Umbilical cord (tissue), 2 donors: ENCODE data around the gene GPR153. TPM values are rescaled to one million over a fixed set of nuclear protein-coding genes. Genes with fewer than 3 reads are reported as not detected.

ENCODE experiments used
- DNase-seq: peaks from one replicate; pipeline ENCODE4 v3.0.0-alpha.2; 2015; ENCODE audit warnings: low spot score
- total RNA-seq: library from RNA; depleted of rRNA; stranded (reverse); fragments of >200 nt; gene quantifications from one replicate; pipeline ENCODE4 v1.2.3, GENCODE V29; 2014; ENCODE audit warnings: low replicate concordance; ENCODE audit not compliant: insufficient read depth

The GPR153 gene
- total RNA-seq, 1 donor from 2014 or later, result 17.6 TPM

DNA sequence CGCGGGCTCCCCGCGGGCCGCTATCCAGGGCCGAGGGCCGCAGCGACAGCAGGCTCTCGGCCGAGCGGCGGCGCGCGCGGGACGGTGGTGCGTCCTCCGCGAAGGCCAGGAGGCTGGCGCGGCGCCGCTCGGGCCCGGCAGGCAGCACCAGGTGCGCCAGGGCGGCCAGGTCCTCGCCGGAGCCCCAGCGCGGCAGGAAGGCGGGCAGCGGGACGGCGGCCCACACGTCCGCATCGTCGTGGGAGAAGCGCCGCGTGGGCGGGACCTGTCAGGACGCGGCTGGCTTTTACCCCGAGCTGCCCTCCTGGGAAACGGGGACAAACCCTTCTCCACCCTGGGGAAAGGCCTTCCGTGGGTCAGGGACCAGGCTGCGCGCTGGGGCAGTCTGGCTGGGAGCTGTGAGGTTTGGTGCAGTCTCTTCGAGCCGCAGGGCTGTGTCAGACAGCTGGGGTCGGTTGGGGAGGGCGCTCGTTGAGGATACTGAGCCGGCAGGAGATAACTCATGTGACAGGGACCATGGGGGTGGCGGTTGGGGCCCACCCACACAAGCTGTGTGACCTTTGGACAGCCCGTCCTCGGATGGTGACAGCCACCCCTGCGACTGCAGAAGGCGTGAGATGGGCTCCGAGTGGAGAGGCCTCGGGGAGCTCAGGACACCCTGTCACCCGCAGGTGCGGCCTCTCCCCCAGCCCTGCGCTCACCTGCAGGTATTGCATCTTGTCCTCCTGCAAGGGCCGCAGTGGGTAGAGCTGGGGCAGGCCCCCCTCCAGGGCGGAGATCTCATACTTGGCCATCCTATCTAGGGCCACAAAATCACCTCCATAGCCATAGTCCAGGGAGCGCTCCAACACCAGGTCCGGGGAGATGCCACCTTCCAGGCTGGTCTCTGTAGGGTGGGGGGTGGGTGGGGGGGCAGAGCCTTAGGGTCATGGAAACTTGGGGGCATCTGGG lies 10.9 kb downstream of the GPR153 start:
- no peak for DNase-seq

DNA sequence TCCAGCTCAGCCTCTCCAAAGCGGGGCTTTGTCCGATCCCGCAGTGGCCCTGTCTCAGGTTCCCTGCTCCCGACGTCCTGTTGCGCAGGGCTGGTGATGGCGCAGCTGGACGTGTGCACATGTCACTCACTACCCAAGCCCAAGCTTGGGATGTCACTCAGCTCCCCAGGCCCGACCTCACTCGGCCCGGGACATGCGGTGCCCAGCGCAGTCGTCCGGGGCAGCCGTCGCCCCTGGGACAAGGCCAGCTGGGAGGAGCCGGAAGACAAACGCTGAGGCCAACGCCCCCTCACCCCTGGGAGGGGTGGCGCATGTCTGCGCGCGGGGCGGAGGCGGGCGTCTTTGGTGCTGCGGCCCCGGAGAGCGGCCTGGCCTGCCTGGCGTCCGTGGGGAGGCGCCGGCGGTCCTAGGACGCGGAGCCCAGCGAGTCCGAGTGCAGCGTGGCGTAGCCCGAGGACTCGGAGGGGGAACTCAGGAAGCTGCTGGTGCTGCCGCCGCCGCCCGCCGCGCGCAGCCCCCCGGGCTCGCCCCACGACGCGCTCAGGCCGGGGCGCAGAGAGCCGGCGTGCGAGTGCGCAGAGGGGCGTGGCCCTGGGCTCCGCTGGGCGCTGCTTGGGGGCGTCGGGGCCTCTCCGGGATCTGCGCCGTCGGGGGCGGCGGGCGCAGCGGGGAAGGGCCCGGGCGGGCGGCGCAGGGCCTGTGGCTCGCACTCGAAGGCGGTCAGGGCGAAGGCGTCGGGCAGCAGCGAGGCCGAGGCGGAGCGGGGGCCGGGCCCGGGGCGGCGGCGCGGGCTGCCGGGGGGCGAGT lies 11.8 kb downstream of the GPR153 start:
- peak; percentile 54 for DNase-seq

DNA sequence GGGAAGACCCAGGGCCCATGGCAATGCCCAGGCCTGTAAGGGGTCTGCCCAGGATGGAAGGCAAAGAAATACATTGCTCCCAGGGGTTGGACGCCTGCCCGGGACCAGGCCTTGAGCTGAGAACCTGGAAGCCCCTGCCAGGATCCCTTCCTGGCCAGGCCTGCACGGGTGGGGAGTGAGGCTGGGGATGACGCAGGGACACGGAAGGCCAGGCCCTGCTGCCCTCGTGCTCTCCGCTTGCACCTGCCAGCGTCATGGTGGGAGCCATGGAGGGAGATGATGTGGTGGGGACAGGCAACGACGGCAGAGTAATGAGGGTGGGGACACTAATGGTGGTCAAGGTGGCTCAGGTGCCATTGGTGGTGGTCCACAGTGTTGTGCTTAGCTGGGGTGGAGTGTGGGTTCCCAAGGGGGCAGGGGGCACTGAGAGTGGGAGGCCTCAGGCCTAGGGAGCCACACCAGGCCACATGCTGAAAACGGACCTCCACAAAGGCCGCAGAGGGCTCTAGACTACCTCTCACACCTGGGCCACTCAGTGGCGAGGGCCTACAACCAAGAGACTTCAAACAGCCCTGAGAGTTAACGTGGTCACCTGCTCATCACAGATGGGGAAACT lies 12.6 kb downstream of the GPR153 start:
- no peak for DNase-seq

- no peak for DNase-seq
Observed at GRCh38 chr1:6247651-6248050, 13.2 kb downstream of the GPR153 start.

- peak; percentile 79 for DNase-seq
Observed at GRCh38 chr1:6246497-6247467, 14.1 kb downstream of the GPR153 start.

DNA sequence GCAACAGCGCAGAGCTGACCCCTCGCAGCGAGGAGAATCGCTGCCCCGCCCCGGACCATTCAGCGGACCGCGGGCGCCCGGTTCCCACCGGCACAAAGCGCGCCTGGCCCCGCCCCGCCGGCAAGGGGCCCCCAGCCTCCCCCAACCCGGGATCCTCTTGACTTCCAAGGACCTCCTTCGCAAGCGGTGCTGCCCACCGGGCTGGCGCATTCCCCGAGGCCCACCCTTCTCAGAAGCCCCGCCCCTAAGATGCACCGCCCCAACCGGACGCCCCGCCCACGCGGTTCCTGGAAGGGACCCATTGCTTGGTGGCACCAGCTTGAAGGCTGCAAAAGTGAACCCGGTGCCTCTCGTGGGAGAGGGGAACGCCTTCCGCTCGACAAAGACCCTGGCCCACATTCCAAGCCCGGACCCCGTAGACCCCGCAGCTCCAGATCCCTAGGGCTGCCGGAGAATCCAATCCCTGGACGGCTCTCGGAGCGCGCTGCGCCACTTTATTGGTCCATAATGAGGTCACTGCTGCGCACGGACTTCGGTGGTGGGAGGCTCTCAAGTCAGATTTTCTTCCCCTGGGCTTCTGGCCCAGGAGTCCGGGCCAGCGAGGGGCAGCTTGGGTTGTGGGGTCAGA lies 14.9 kb downstream of the GPR153 start:
- DNase-seq, result no peak

GRCh38 chr1:6245086-6245868 lies 15.6 kb downstream of the GPR153 start:
- peak; percentile 79 for DNase-seq

DNA sequence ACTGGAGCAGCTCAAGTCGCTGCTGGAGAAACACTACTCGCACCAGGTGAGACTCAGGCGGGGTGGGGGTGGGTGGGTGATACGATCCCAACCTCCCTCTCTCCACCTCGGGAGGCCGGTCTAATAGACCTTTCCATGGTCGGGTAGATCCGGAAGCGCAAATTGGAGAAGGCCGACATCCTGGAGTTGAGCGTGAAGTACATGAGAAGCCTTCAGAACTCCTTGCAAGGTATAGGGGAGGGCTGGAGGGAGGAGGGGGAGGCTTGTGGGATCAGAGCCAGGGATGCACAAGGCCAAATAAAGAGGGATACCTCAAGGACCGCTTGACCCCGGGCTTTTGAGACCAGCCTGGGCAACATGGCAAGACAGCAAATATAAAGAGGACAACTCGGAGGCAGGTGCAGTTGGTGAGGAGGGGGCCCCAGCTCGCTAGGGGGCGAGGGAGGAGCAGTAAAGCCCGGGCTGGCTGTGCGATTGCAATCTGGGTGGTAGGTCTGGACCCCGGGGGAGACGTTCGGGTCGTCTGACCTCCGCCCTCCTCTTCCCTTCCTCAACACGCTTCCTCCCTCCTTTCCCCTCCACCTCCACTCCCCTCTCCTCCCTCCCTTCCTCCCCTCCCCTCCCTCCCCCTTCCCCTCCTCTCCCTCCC lies 16.4 kb downstream of the GPR153 start:
- no peak for DNase-seq

GRCh38 chr1:6243993-6244392 lies 16.9 kb downstream of the GPR153 start, which contains the start of gene HES3:
Gene HES3, plus strand, starts transcription at chr1:6244179. Its CDS starts 187 bp downstream, at chr1:6244366.
- DNase-seq, result no peak

- no peak for DNase-seq
Observed at GRCh38 chr1:6243053-6243834, 17.7 kb downstream of the GPR153 start.

- no peak for DNase-seq
Observed at GRCh38 chr1:6241887-6242740, 18.8 kb downstream of the GPR153 start.

- DNase-seq, result no peak
Observed at GRCh38 chr1:6241107-6241886, 19.6 kb downstream of the GPR153 start.

DNA sequence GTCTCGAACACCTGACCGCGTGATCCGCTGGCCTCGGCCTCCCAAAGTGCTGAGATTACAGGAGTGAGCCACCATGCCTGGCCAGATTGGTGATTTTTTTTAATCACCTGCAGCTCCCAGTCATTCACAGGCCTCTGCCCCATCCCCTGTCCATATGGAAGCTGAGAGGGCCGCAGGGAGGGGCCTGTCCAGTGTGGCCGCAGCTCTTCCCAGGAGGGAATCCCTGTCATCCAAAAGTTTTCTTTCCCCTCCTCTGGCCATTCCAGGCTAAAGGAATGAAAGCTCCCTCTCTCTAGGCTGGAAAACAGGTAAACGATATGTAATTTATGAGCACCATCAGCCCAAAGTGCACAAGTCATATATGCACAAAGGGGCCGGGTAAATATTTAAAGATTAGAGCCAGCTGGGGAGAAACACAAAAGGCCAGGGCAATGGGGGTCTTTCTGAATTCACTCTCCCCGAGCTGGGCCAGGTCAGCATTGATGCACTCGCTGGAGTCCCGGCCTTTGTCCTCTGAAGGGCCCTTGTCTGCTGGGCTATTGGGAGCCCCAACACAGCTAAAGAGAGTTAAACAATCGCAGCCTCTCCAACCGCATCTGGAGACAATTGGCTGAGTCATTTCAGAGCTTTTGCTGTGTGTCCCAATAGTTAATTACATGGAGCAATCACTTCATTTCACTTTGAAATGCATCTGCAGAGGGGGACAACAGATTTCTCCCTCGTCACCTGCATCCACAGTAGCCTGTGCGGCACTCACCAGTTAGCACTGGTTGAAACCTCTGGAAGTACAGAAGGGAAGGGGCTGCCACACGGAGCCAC lies 20.7 kb downstream of the GPR153 start:
- no peak for DNase-seq

DNA sequence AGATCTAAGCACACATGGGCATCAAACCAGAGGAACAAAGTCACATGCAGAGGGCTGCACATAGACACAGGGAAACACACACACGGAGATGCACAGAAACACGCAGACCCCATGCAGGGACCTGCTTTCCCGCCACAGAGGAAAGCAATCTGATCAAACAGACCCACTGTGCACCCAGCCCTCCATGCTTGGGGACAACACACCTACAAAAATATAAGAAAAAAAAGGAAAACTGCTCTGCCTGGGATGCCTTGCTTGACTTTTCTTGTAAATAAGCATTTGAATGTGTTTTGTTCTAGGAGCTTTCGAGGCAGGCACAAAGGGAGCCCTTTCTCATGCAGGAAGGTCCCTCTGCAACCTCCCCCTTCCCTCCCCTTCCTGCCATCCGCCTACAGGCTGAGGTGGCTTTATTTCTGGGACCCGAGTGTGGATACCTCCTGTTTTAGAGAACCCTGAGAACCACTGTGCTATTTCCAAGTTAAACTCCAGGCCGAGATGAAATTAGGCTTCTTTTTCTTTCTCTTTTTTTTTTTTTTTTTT lies 21.6 kb downstream of the GPR153 start:
- no peak for DNase-seq

GRCh38 chr1:6237093-6237492 lies 23.8 kb downstream of the GPR153 start:
- DNase-seq, result no peak
